ENCODE results near the gene BAHD1.

- TF ChIP-seq, protein P1, sequence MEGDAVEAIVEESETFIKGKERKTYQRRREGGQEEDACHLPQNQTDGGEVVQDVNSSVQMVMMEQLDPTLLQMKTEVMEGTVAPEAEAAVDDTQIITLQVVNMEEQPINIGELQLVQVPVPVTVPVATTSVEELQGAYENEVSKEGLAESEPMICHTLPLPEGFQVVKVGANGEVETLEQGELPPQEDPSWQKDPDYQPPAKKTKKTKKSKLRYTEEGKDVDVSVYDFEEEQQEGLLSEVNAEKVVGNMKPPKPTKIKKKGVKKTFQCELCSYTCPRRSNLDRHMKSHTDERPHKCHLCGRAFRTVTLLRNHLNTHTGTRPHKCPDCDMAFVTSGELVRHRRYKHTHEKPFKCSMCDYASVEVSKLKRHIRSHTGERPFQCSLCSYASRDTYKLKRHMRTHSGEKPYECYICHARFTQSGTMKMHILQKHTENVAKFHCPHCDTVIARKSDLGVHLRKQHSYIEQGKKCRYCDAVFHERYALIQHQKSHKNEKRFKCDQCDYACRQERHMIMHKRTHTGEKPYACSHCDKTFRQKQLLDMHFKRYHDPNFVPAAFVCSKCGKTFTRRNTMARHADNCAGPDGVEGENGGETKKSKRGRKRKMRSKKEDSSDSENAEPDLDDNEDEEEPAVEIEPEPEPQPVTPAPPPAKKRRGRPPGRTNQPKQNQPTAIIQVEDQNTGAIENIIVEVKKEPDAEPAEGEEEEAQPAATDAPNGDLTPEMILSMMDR (IDR thresholded peaks at IDR 0.05): no peak
- no peak for TF ChIP-seq POLR2AphosphoS5 (IDR thresholded peaks at IDR 0.05)
Observed at GRCh38 chr15:40463886-40464545, 23.3 kb downstream of the BAHD1 start.
